H7 (cell line): ENCODE results near the gene DHX35. TPM values are rescaled to one million over a fixed set of nuclear protein-coding genes. Genes with fewer than 3 reads are reported as not detected.
"Not testable (repeated sequence)": the region's sequence is repeated elsewhere in the genome, so short reads cannot be mapped to it uniquely, and the experiment has no call there.

Experiments used
- DNase-seq: peaks from one replicate; pipeline ENCODE4 v3.0.0; 2012
- H3K27me3 ChIP-seq: 2 replicates; pipeline ENCODE4 v1.6.0; 2011; ENCODE audit warnings: mild to moderate bottlenecking, low read length; ENCODE audit not compliant: control insufficient read depth, insufficient read depth
- H3K36me3 ChIP-seq: replicated peaks from 2 replicates; pipeline ENCODE4 v1.5.1; 2011; ENCODE audit warnings: low read length; ENCODE audit not compliant: control insufficient read depth, insufficient read depth
- H3K4me3 ChIP-seq: 2 replicates; pipeline ENCODE4 v1.5.1; 2011; ENCODE audit warnings: low read depth, mild to moderate bottlenecking, control low read depth, low read length, moderate library complexity; ENCODE audit not compliant: insufficient read depth
- total RNA-seq: library from RNA; depleted of rRNA; stranded (reverse); fragments of >200 nt; shearing (Covaris generic); gene quantifications from 2 replicates; pipeline ENCODE4 v1.2.3, GENCODE V29; 2014

The DHX35 gene
- total RNA-seq, 1 experiment from 2014 or later = 26.1 TPM

DNA sequence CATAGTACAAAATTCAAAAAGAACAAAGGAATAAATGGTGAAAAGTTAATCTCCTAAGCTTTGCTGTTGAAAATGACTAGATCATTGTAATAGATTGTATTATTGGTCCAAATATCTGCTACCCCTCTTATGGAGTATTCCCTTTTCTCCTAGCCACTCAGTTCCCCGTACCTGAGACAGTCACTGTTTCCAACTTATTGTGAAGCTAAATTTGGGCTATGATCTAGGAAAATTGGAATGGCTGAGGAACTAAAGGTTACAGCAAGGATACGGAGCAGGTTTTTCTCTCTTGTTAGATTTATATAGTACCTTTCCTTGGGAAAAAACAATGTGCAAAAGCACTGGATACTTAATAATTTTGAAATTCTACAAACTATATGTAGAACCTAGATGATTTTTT, 17.3 kb downstream of the DHX35 start:
- H3K27me3 ChIP-seq = no peaks in the 10 kb centered on the region
- DNase-seq = no peak
- no peak overlapping the region for H3K4me3 ChIP-seq
- H3K36me3 ChIP-seq = peaks cover 2% of the 10 kb centered on the region

DNA sequence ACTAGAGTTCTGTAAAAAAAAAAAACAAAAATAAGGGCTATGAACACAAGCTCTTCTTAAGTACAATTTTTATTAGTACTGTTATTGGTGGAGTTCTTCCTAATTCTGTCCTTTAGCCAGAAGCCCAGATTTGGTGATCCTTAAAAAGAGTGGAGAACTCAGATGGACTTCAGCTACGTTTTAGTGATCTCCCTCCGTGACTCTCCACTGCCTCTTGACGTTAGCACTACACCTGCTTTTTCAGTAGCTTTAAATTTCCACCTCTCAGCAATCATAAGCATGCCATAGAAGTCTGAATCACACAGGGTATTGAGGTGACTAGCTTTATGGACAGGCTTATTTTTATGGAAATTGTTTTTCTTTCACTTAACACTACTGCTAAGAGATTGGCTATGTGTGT, 17.7 kb downstream of the DHX35 start:
- Histone ChIP-seq H3K36me3 (no peaks in the 10 kb centered on the region; the same call in 1 of the 2 replicates), H3K27me3 (no peaks in the 10 kb centered on the region), H3K4me3 (no peak overlapping the region)
- no peak for DNase-seq

DNA sequence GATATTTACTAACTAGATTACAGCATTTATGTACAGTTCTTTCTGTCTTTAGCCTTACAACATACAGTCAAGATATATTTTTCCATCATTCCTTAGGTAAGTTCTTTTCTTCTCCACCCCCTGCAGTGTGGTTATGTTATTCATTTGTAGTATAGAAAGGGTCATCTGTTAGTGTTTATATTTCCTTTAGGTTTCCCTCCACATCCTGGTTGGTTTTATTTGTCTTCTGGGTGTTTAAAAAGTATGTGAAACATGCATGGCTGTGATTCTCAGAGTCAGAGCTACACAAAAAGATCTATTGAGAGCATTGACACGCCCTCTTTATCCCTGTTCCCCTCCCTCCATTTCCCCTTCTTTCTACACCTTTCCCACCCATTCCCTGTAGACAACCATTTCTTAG, 20.1 kb downstream of the DHX35 start:
- H3K36me3 ChIP-seq = no peaks in the 10 kb centered on the region; the same call in 1 of the 2 replicates
- H3K27me3 ChIP-seq = no peaks in the 10 kb centered on the region
- H3K4me3 ChIP-seq = no peak overlapping the region
- DNase-seq = no peak

DNA sequence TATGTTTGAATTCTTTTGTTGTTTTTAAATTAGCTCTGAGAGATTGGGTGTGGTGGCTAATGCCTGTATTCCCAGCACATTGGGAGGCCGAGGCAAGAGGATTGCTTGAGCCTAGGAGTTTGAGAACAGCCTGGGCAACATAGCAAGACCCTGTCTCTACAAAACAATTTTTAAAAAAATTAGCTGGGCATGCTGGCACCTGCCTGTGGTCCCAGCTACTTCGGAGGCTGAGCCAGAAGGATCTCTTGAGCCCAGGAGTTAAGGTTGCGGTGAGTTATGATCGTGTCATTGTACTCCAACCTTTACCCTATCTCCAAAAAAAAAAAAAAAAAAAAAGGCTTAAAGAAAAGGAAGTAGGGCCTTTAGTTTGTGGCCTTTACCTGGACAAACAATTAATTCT, 22.9 kb downstream of the DHX35 start:
- Histone ChIP-seq H3K27me3 (no peaks in the 10 kb centered on the region), H3K4me3 (no peak overlapping the region), H3K36me3 (0 out of 2 replicates have a peak, but pooled peaks cover 1% of the 10 kb centered on the region)
- no peak for DNase-seq

DNA sequence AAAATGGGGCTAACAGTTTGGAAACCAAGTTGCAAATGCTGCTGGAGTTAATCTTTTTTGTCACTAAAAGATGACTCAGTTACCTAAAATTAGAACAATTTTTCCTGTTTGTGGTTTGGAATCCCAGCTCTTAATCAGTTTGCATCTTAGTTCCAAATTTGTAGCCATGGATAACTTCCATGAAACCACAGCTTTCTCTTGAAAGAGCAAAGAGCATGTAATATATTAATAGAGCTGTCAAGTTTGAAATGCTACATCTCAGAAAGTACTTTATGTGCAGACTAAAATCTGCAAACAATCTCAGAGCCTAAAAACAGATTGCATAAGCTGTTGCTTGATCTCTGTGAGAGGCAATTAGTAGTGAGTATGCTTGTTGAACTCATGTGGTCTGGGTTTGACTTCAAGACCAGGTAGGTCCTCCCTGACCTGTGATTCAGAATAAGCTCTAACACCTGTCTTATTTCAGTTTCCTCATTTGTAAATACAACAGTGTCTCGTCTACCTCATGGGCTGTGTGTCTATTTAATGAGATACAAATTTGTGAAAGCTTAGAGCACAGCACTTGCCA, 23.5 kb downstream of the DHX35 start:
- Histone ChIP-seq H3K4me3 (no peak overlapping the region), H3K36me3 (0 out of 2 replicates have a peak, but pooled peaks cover 1% of the 10 kb centered on the region), H3K27me3 (no peaks in the 10 kb centered on the region)
- DNase-seq = no peak

DNA sequence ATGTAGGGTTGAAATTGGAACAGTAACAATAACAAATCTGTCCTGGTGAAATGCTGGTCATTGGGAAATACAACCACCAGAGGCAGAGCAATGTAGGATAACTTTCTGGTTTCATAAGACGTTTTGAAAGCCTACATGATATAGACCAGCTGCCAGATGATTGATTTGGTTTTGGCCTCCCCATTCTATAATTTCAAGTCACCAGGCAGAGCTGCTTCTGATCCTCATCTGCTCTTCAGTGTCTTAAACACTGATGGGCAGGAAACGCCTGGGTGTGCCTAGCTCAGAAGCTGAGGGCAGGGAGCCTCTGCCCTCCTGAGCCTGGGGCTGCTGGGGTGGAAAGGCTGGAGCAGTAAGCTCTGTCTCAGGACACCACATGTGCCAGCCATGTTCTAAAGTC, 24.5 kb downstream of the DHX35 start:
- H3K4me3 ChIP-seq = no peak overlapping the region
- no peaks in the 10 kb centered on the region for H3K27me3 ChIP-seq
- H3K36me3 ChIP-seq = 0 out of 2 replicates have a peak, but pooled peaks cover 1% of the 10 kb centered on the region
- DNase-seq = no peak

DNA sequence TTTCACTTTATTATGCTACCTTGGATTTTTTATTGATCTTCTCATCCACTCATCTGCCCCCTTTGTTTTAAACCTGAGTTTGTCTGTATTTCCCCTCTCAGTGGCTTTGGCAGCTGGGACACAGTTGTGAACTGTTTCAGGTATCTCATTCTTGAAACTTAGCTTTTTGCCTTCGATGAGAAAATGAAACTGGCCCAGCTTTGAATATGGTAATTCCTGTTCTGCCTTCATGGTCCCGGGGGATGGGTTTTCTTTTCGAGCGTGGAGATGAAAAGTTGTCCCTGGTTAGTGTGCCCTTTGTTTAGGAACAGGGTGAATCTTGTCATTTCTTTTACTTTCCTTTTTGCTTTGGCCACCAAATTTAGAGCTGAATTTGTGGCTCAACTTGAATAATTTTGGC, 25.6 kb downstream of the DHX35 start:
- DNase-seq = peak; percentile 18
- H3K4me3 ChIP-seq = no peak overlapping the region

DNA sequence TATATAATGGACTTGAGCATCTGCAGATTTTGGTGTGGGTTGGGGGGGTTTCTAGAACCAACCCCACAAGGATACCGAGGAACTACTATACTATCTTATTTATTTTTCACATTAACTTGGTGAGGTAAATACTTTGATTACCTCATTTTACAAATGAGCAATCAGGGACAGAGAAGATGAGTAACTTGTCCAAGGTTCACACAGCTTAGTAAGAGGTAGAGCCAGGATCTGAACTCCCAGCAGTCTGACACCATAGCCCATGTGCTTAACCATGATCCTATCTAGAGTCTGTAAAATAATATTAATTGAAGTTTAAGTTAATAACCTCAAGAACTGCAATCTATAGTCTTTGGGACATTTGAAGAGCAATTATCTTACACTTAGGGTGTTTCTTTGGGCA, 28.6 kb downstream of the DHX35 start:
- no peak for DNase-seq
- Histone ChIP-seq H3K36me3 (peaks cover 4% of the 10 kb centered on the region), H3K27me3 (no peaks in the 10 kb centered on the region), H3K4me3 (no peak overlapping the region)

More for the DNA sequence above, 25.6 kb downstream of the DHX35 start:
- Histone ChIP-seq H3K27me3 (no peaks in the 10 kb centered on the region), H3K36me3 (0 out of 2 replicates have a peak, but pooled peaks cover 1% of the 10 kb centered on the region)

DNA sequence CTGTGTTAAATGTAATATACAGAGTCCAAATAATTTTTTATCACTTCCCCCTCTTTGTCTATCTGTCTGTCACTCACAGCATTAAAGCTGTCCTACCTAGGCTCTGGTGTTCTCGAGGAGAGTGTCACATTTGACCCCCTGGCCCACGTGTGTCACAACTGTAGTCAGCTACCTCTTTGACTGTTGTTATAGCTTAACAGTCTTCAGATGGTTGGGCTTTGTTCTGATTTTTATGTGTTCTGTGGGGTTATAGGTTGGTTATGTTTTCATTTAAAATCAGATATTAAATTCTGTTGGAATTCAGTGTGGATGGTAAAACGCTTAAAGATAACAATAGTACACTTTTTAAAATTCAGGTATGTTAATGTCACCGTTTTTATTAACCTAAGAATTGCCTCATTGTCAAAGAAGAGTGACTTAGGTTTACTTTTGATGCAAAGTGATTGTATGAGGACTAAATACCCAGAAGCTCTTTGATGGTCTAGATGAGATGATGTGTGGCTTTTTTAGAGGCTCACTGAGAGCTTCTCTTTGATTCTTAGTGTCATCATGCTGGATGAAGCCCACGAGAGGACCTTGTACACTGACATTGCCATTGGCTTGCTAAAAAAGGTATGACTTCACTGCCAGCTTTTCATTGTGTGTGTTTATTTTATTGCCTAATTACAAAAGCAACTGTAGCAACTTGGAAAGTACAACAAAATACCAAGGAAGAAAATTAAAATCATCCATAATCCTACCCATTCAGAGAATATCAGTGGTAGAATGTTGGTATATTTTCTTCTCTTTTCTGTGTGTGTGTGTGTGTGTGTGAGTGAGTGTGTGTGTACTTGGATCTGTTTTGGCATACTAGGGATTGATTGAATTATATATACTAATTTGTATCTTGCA, 29.9 kb downstream of the DHX35 start:
- H3K27me3 ChIP-seq = no peaks in the 10 kb centered on the region
- H3K36me3 ChIP-seq = peaks cover 7% of the 10 kb centered on the region
- no peak overlapping the region for H3K4me3 ChIP-seq
- DNase-seq = no peak

DNA sequence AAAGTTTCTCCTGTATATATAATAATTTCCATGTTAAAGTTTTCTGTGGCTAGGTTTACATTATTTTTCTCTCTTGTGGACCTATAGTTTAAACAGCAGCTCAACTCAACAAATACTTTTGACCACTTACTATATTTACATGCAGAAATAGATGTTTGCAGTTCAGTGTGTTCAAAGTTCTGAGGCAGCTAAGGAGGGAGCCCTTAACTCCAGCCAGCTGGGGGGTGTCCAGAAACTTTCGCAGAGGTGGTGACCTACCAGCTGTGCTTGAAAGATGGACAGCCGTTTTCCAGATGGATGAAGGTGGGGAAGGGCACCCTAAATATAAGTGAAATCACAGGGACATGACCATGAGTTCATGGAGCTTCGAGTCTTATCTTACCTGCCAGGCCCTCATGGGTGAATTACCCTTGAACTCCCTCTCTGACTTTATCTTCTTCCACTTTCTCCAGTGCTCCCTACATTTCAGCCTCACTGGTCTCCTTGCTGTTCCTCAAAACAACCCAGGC, 33.4 kb downstream of the DHX35 start:
- Histone ChIP-seq H3K36me3 (peaks cover 10% of the 10 kb centered on the region), H3K27me3 (no peaks in the 10 kb centered on the region), H3K4me3 (no peak overlapping the region)
- no peak for DNase-seq

DNA sequence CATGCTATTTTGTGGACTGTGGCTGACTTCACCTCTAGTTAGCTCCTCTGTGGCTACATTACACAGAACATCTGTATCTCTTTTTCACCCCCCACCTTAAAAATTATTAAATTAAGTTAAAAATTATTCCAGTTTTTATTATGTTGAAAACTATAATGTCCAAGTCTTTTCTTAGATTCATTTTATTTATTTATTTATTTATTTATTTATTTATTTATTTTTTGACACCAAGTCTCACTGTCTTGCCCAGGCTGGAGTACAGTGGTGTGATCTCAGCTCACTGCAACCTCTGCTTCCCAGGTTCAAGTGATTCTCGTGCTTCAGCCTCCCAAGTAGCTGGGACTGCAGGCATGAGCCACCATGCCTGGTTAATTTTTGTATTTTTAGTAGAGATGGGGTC, 34.7 kb downstream of the DHX35 start:
- H3K27me3 ChIP-seq, DNase-seq, H3K4me3 ChIP-seq: not testable (repeated sequence)
- H3K36me3 ChIP-seq = peaks cover 15% of the 10 kb centered on the region

DNA sequence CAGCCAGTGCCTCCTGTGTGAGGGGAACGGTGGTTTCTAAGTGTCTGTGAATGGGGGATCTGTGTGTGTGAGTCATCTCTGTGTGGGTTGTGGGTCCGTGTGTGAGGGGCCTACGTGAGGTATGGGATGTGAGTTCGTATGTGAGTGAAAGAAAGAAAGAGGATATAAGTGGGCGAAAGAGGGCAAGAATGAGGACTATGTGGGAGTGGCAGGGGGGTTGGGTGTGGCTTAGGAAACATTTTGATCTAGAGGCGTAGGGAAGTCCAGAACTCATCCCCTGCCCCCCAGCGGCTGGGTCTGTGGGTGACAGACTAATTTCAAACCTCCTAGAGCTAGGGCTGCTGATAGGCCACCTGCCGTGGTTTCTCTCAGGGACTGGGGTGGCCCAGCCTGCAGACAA, 35.5 kb downstream of the DHX35 start:
- DNase-seq = no peak
- H3K4me3 ChIP-seq = no peak overlapping the region
- peaks cover 17% of the 10 kb centered on the region for H3K36me3 ChIP-seq
- H3K27me3 ChIP-seq = no peaks in the 10 kb centered on the region

DNA sequence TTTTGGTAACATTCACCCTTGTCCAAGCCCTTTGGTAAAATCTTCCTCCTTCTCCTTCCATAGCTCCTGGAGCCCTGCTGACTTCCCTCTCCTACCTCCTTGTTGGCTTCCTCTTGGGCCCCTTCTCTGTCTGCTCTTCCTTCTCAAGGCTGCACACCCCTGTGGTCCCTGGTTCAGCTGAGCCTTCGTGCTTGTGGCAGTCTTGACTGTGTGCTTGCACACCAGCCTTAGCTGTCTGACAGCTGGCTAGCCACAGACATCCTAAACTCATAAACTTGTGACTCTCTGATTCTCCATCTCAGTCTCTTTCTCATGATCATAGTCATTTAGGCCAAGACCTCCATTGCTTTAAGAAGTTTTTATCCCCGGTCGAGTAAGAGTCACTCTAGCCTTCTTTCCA, 37.1 kb downstream of the DHX35 start:
- no peak overlapping the region for H3K4me3 ChIP-seq
- H3K36me3 ChIP-seq = peaks cover 21% of the 10 kb centered on the region
- no peaks in the 10 kb centered on the region for H3K27me3 ChIP-seq
- DNase-seq = no peak

DNA sequence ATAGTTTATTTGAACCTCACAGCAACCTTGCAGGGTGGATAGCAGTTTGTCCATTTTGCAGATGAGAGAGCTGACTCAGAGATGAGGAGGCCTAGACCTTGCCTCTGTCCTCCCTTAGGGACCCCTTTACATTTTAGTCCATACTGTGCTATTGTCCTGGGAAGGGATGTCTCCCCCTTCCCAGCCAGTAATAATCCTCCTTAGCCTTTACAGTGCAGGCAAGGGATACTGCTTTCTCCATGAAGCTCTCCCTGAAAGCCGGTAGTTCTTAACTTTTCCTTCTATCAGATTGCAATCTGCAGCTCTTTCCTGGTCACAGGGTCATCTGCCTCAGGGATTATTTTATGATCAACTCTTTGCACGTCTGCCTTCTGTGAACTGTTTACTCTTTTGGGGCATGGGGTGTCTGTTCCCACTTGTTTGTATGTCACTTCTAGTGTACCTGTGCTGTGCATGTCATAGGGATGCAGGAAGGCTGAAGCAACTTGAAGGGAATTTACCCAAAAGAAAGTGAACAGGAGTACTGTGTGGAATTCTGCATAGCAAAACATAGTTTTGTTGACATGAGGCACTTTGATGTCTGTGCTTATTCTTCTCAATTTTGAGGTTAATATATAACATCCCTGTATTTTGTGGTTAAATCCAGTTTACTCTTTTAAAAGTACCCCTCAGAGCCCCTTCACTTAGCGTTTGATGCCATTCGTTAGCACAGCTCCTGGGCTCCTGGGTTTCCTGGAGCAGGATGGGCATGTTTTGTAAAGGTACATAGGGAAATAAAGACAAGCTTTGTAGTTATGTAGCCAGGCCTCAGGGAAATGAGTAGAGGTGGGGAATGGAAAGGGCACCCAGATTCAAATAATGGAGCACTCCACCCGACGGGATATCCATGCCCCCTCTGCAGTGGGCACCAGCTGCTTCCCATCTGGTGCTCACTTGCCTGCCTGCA, 38.1 kb downstream of the DHX35 start:
- Histone ChIP-seq H3K4me3 (no peak overlapping the region), H3K36me3 (peaks cover 24% of the 10 kb centered on the region), H3K27me3 (no peaks in the 10 kb centered on the region)
- DNase-seq = no peak
